H1 (cell line): Measurements from ENCODE around the gene USP51. TPM values are rescaled to one million over a fixed set of nuclear protein-coding genes. Genes with fewer than 3 reads are reported as not detected.
A peak's percentile ranks its signal among the peaks of the same experiment; 100 is the strongest.
"Not testable (repeated sequence)": the region's sequence is repeated elsewhere in the genome, so short reads cannot be mapped to it uniquely, and the experiment has no call there.

Experiments used
- CTCF ChIA-PET: fragments of 300-600 bp; sonication (Branson Sonifier 250); formaldehyde crosslinking; loops from one replicate; lab custom pipeline; 2021; ENCODE audit not compliant: partially characterized antibody; lab: Charles Lee
- POLR2A ChIA-PET: fragments of 300-600 bp; sonication (Branson Sonifier 250); formaldehyde crosslinking; loops from one replicate; lab custom pipeline; 2021; ENCODE audit warnings: inconsistent platforms; ENCODE audit not compliant: partially characterized antibody; lab: Charles Lee
- DNase-seq, 2 experiments: peaks; one replicate each; pipeline versions ENCODE4 v3.0.0 to v3.0.0-alpha.2; 2010 to 2022; ENCODE audit warnings: low spot score in 2 of 2, low read depth in 1 of 2, mixed read lengths in 1 of 2
- FAIRE-seq: peaks from 2 replicates; lab custom pipeline; 2011; peaks lifted over from hg19 to GRCh38; lab: Jason Lieb, UNC
- H2AFZ ChIP-seq: 2 replicates; pipeline ENCODE4 v1.8.1; 2012; ENCODE audit warnings: low read length, inconsistent platforms
- H2AK5ac ChIP-seq: 2 replicates; pipeline ENCODE4 v1.6.1; 2013; ENCODE audit warnings: low read depth, low read length
- H2BK120ac ChIP-seq: replicated peaks from 2 replicates; pipeline ENCODE3; 2013; ENCODE audit warnings: low read depth, low read length, inconsistent platforms
- H2BK12ac ChIP-seq: 2 replicates; pipeline ENCODE4 v1.6.1; 2013; ENCODE audit warnings: low read depth, low read length
- H2BK15ac ChIP-seq: 2 replicates; pipeline ENCODE4 v1.6.1; 2013; ENCODE audit warnings: low read length
- H2BK20ac ChIP-seq: 2 replicates; pipeline ENCODE4 v1.6.1; 2013; ENCODE audit warnings: low read length
- H2BK5ac ChIP-seq: 2 replicates; pipeline ENCODE4 v1.6.1; 2013; ENCODE audit warnings: low read depth, low read length
- H3K14ac ChIP-seq: 2 replicates; pipeline ENCODE4 v1.6.1; 2013; ENCODE audit warnings: inconsistent platforms; ENCODE audit not compliant: insufficient read length
- H3K18ac ChIP-seq: 2 replicates; pipeline ENCODE4 v1.6.1; 2013; ENCODE audit warnings: low read length; ENCODE audit errors: extremely low read depth
- H3K23ac ChIP-seq: 2 replicates; pipeline ENCODE4 v1.6.1; 2013; ENCODE audit warnings: inconsistent platforms; ENCODE audit not compliant: insufficient read length
- H3K23me2 ChIP-seq: 2 replicates; pipeline ENCODE4 v1.6.1; 2013; ENCODE audit warnings: low read depth, low read length
- H3K27ac ChIP-seq: 2 replicates; pipeline ENCODE4 v1.6.1; 2011; ENCODE audit warnings: low read depth, low read length, inconsistent platforms
- H3K27me3 ChIP-seq, 4 experiments: replicated peaks in 1 of 4; 1 replicate in 1 of 4; 2 replicates in 3 of 4; pipeline versions ENCODE4 v1.6.1 to v1.8.1; 2011 to 2013; ENCODE audit warnings: low read length in 3 of 4, mild to moderate bottlenecking in 3 of 4, inconsistent platforms in 2 of 4, mixed read lengths in 2 of 4, moderate library complexity in 1 of 4; ENCODE audit not compliant: control insufficient read depth in 3 of 4, insufficient read depth in 3 of 4; ENCODE audit errors: extremely low read depth in 1 of 4
- H3K36me3 ChIP-seq, 4 experiments: 2 replicates each; pipeline versions ENCODE4 v1.6.1 to v1.8.1; 2011 to 2013; ENCODE audit warnings: mild to moderate bottlenecking in 4 of 4, low read length in 3 of 4, moderate library complexity in 2 of 4, control low read depth in 1 of 4, inconsistent platforms in 1 of 4; ENCODE audit not compliant: insufficient read depth in 4 of 4, control insufficient read depth in 2 of 4
- H3K4ac ChIP-seq: replicated peaks from 2 replicates; pipeline ENCODE3; 2013; ENCODE audit warnings: low read length, low read depth, mixed read lengths, inconsistent platforms; ENCODE audit not compliant: insufficient read length
- H3K4me1 ChIP-seq, 4 experiments: replicated peaks in 1 of 4; 1 replicate in 1 of 4; 2 replicates in 3 of 4; pipeline versions ENCODE4 v1.6.1 to v1.8.1; 2011 to 2013; ENCODE audit warnings: low read length in 3 of 4, inconsistent platforms in 2 of 4, mixed read lengths in 1 of 4; ENCODE audit not compliant: insufficient read depth in 4 of 4, control insufficient read depth in 3 of 4
- H3K4me2 ChIP-seq, 2 experiments: 2 replicates each; pipeline versions ENCODE4 v1.6.1 to v1.8.1; 2011 to 2013; ENCODE audit warnings: low read depth in 2 of 2, low read length in 2 of 2, control low read depth in 1 of 2, inconsistent platforms in 1 of 2, mild to moderate bottlenecking in 1 of 2; ENCODE audit not compliant: insufficient read depth in 1 of 2
- H3K4me3 ChIP-seq, 4 experiments: fragments of 200-600, 300-600 bp in 1 of 4; sonication (generic), shearing (Covaris generic), sonication (Bioruptor Twin) in 1 of 4; 2 replicates each; pipeline versions ENCODE4 v1.5.1 to v1.8.1; 2011 to 2016; ENCODE audit warnings: low read length in 4 of 4, low read depth in 3 of 4, control low read depth in 2 of 4, inconsistent platforms in 2 of 4, mild to moderate bottlenecking in 2 of 4, mixed read lengths in 1 of 4, moderate library complexity in 1 of 4; ENCODE audit not compliant: insufficient read depth in 2 of 4; ENCODE audit errors: extremely low read depth in 1 of 4
- H3K56ac ChIP-seq: replicated peaks from 2 replicates; pipeline ENCODE3; 2013; ENCODE audit warnings: low read depth, mild to moderate bottlenecking, mixed read lengths, low read length, inconsistent platforms; ENCODE audit not compliant: insufficient read length
- H3K79me1 ChIP-seq: 2 replicates; pipeline ENCODE4 v1.6.1; 2013; ENCODE audit warnings: low read depth, low read length, control low read depth
- H3K79me2 ChIP-seq, 2 experiments: 2 replicates each; pipeline versions ENCODE4 v1.6.1 to v1.8.1; 2012 to 2013; ENCODE audit warnings: low read length in 2 of 2, mild to moderate bottlenecking in 2 of 2, inconsistent platforms in 1 of 2; ENCODE audit not compliant: insufficient read depth in 2 of 2, control insufficient read depth in 1 of 2
- H3K9ac ChIP-seq, 4 experiments: replicated peaks in 1 of 4; 1 replicate in 1 of 4; 2 replicates in 3 of 4; pipeline versions ENCODE4 v1.6.1 to v1.8.1; 2011 to 2013; ENCODE audit warnings: low read depth in 3 of 4, low read length in 3 of 4, control low read depth in 2 of 4, mild to moderate bottlenecking in 2 of 4, moderate library complexity in 2 of 4, inconsistent platforms in 1 of 4; ENCODE audit errors: extremely low read depth in 1 of 4
- H3K9me3 ChIP-seq, 2 experiments: 2 replicates each; pipeline versions ENCODE4 v1.6.1 to v1.8.1; 2012 to 2013; ENCODE audit warnings: mild to moderate bottlenecking in 2 of 2, moderate library complexity in 2 of 2, control low read depth in 1 of 2, inconsistent platforms in 1 of 2, low read depth in 1 of 2, low read length in 1 of 2, mixed read lengths in 1 of 2; ENCODE audit not compliant: insufficient read depth in 2 of 2
- H4K20me1 ChIP-seq, 2 experiments: replicated peaks in 1 of 2; 2 replicates each; pipeline versions ENCODE3 to v1.8.1; 2011 to 2013; ENCODE audit warnings: inconsistent platforms in 2 of 2, low read length in 2 of 2, mild to moderate bottlenecking in 1 of 2; ENCODE audit not compliant: insufficient read depth in 2 of 2, control insufficient read depth in 1 of 2
- H4K5ac ChIP-seq: 2 replicates; pipeline ENCODE4 v1.6.1; 2013; ENCODE audit warnings: low read length, low read depth, mixed read lengths, inconsistent platforms; ENCODE audit not compliant: insufficient read length
- H4K8ac ChIP-seq: 2 replicates; pipeline ENCODE4 v1.8.0; 2013; ENCODE audit warnings: mild to moderate bottlenecking, moderate library complexity, low read length, inconsistent platforms; ENCODE audit not compliant: insufficient read depth; ENCODE audit errors: extremely low read depth
- H4K91ac ChIP-seq: replicated peaks from 2 replicates; pipeline ENCODE3; 2013; ENCODE audit warnings: low read length, mixed read lengths, inconsistent platforms; ENCODE audit not compliant: insufficient read length
- whole genome bisulfite sequencing, 2 experiments: shearing (Covaris generic) in 1 of 2; methylation state at CpG; one replicate each; pipeline versions ENCODE4 v1.1.6 to v1.1.7; 2013 to 2015; ENCODE audit warnings: low lambda C conversion rate in 2 of 2, mixed read lengths in 2 of 2, inconsistent platforms in 1 of 2, low coverage in 1 of 2, missing lambda C conversion rate in 1 of 2; ENCODE audit not compliant: insufficient replicate concordance in 2 of 2, insufficient coverage in 1 of 2, insufficient read length in 1 of 2; ENCODE audit errors: extremely low coverage in 1 of 2, missing lambda C conversion rate in 1 of 2; 5-methylcytosine and 5-hydroxymethylcytosine counted together
- polyA plus RNA-seq, 7 experiments: library from polyadenylated mRNA; depleted of rRNA in 3 of 7; stranded (reverse) in 5 of 7; unstranded in 2 of 7; fragments of >200 nt in 5 of 7; fragments of 200-250 nt in 2 of 7; gene quantifications; 1 replicate in 5 of 7; 2 replicates in 1 of 7; 4 replicates in 1 of 7; pipeline versions ENCODE4 v1.2.1 to v1.2.3, GENCODE V29; 2011 to 2013; ENCODE audit warnings: missing spikeins in 2 of 7, mixed read lengths in 2 of 7
- total RNA-seq: library from RNA; stranded (reverse); fragmentation: NEBNext Ultra II Directional; extraction: Animal tissue kit (Norgen Biotek cat#: 25700); gene quantifications from 2 replicates; pipeline ENCODE4 v1.2.1, GENCODE V29; 2021

Gene USP51
- total and polyA plus RNA-seq, 2 of the 8 experiments (the other 6 are each of a cell fraction or from before 2014, with no cell fraction given): 5.2 to 5.6 TPM

- H2BK120ac ChIP-seq, H3K56ac ChIP-seq, H4K8ac ChIP-seq, H3K9ac ChIP-seq, H3K4me1 ChIP-seq, H2BK20ac ChIP-seq, CTCF ChIA-PET, H3K9me3 ChIP-seq, H3K27me3 ChIP-seq, H2AFZ ChIP-seq, H4K20me1 ChIP-seq, H3K27ac ChIP-seq, H2BK5ac ChIP-seq, H3K23me2 ChIP-seq, H3K79me1 ChIP-seq, H3K4me2 ChIP-seq, DNase-seq, H3K23ac ChIP-seq, H3K79me2 ChIP-seq, H2BK12ac ChIP-seq, H3K36me3 ChIP-seq, H3K14ac ChIP-seq, H2AK5ac ChIP-seq, H3K4me3 ChIP-seq, H3K18ac ChIP-seq, H3K4ac ChIP-seq, H2BK15ac ChIP-seq, H4K91ac ChIP-seq, POLR2A ChIA-PET, H4K5ac ChIP-seq: not testable (repeated sequence)
- no CpG with 5 or more reads among the region's 10 CpGs for WGBS, 2 experiments
- FAIRE-seq: peak; percentile 78
These were observed 18.9 kb upstream of the USP51 start for GRCh38 chrX:55508410-55509152.

- H2BK5ac ChIP-seq, H3K9ac ChIP-seq, H3K27ac ChIP-seq, H3K14ac ChIP-seq, H3K9me3 ChIP-seq, H4K20me1 ChIP-seq, DNase-seq, H2BK15ac ChIP-seq, H3K36me3 ChIP-seq, H4K91ac ChIP-seq, H3K18ac ChIP-seq, H2AK5ac ChIP-seq, H3K23ac ChIP-seq, H3K79me2 ChIP-seq, CTCF ChIA-PET, H3K4ac ChIP-seq, H3K79me1 ChIP-seq, H3K4me3 ChIP-seq, H3K56ac ChIP-seq, H3K23me2 ChIP-seq, H3K27me3 ChIP-seq, H2AFZ ChIP-seq, H3K4me1 ChIP-seq, H4K8ac ChIP-seq, H2BK120ac ChIP-seq, H3K4me2 ChIP-seq, H2BK12ac ChIP-seq, POLR2A ChIA-PET, H4K5ac ChIP-seq, H2BK20ac ChIP-seq: not testable (repeated sequence)
- FAIRE-seq: peak; percentile 63
- WGBS, 2 experiments: no CpG with 5 or more reads among the region's 5 CpGs
These were observed 18.1 kb upstream of the USP51 start for GRCh38 chrX:55507699-55508098.
